NCI-H2107 treated with DMSO at 0.1 percent for 48 hours (cell line): Measurements from ENCODE around the gene RGL4.
"Not testable (repeated sequence)": the region's sequence is repeated elsewhere in the genome, so short reads cannot be mapped to it uniquely, and the experiment has no call there.

ENCODE experiments used
- DNase-seq: peaks from one replicate; lab custom pipeline; 2025; ENCODE audit not compliant: unreplicated experiment; lab: John Stamatoyannopoulos, UW

Gene RGL4, protein sequence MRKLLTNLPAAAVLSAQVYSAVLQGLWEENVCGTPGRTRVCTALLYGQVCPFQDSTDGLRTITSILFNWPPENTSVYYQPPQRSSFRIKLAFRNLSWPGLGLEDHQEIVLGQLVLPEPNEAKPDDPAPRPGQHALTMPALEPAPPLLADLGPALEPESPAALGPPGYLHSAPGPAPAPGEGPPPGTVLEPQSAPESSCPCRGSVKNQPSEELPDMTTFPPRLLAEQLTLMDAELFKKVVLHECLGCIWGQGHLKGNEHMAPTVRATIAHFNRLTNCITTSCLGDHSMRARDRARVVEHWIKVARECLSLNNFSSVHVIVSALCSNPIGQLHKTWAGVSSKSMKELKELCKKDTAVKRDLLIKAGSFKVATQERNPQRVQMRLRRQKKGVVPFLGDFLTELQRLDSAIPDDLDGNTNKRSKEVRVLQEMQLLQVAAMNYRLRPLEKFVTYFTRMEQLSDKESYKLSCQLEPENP

GRCh38 chr22:23690713-23691112 lies at the start of gene RGL4:
Gene RGL4 (plus strand): TSS chr22:23691013. CDS start chr22:23692031, 1,018 bp downstream.
- no peak for DNase-seq

- not testable (repeated sequence) for DNase-seq
Measured at GRCh38 chr22:23646526-23646925, 44.3 kb upstream of the RGL4 start.

GRCh38 chr22:23649071-23649501 lies 41.7 kb upstream of the RGL4 start:
- no peak for DNase-seq

- no peak for DNase-seq
Measured at GRCh38 chr22:23651676-23652075, 39.1 kb upstream of the RGL4 start.

DNA sequence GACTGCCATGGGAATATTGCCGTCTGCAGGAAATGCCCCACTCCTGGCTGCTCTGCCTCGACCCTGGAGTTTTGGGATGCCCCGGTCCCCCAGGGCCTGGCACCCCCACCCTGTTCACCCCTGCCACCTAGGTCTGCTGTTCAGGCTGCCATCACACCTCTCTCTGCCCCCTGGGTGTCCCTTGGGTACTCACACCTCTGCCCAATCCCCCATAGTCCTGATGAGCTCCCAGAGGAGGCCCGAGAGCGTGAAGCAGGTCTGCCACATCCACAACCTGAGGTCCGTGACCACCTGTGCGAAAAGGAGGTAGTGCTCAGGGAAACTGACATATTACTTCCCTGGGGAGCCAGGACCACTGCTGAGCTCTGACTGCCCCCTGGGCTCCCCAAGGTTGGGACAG lies 38.5 kb upstream of the RGL4 start:
- DNase-seq: no peak

- no peak for DNase-seq
Measured at GRCh38 chr22:23652711-23653110, 38.1 kb upstream of the RGL4 start.

- DNase-seq: no peak
Measured at GRCh38 chr22:23655891-23656475, 34.8 kb upstream of the RGL4 start.

- DNase-seq: no peak
Measured at GRCh38 chr22:23657727-23658126, 33.1 kb upstream of the RGL4 start.

DNA sequence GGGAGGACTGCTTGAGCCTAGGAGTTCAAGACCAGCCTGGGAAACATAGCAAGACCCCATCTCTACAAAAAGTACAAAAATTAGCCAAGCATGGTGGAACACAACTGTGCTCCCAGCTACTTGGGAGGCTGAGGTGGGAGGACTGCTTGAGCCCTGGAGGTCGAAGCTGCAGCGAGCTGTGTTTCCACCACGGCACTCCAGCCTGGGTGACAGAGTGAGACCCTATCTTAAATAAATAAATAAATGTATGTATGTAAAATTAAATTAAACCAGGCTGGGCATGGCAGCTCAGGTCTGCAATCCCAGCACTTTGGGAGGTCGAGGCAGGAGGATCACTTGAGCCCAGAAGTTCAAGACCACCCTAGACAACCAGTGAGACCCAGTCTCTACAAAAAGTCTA lies 30.4 kb upstream of the RGL4 start:
- not testable (repeated sequence) for DNase-seq

DNA sequence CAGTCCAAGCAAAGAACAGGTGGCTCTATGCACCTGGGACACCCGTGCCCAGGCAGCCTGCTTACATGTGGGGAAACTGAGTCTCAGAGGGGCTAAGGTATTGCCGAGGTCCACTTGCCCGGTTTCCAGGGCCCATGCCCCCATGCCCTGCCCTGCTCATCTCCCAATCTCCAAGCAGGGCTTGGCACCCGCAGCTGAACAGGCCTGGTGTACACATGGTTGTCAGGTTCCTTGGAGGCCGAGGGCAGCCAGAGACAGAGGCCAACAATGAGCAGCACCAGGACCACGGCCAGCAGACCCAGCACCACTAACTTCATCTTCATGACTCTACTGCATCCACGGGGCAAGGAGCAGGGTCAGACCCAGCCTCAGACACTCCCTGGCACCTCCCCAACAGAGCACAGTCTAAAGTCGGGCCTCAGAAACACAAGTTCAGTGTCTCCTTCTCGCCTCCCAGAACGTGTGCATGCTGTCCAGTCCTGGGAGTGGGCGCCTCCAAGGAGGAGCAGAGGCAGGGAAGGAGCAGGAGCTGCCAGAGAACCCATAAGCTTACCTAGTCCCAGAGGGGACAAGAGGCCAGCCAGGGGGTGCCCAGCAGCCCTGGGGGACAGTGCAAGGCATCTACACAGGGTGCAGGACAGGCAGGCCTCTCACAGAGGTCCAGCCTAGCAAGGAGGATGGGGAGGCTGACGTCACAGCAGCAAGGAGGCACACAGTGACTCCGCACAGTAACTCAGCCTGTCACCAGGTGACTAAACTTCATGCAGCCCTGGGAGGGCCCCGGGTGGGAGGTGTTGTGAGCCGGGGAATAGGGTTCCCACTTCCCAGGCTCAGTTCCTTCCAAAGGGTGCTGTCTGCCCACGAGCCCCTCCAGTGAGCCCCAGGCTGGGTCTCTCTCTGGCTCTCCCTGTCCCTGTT lies 20.2 kb upstream of the RGL4 start:
- DNase-seq: no peak

- DNase-seq: not testable (repeated sequence)
Measured at GRCh38 chr22:23671387-23671786, 19.4 kb upstream of the RGL4 start.

GRCh38 chr22:23672307-23673049 lies 18.3 kb upstream of the RGL4 start:
- not testable (repeated sequence) for DNase-seq

DNA sequence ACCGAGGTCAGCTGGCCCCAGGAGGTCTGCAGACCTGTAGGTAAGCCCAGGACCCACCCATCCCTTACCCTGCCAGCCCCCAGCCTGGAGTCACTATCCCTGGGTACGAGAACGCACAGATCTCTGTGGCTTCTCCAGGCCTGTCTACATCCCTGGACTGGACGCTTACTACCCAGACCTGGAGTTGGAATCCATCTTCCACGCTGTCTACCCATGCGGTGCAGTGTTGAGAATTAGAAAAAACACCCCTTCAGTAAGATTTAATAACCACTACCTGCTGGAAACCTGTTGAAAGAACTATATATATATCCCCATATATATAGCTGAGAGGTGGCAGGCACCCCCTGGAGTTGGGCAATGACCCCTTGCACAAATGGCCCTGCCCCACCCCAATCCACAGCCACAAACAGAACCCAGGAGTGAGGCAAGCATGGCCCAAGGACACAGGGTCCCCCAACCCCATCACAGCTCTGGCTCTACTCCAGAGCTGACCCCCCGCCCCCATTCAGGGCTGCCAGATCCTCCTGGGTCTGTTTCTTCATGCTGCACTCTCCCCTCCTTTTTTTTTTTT lies 17.7 kb upstream of the RGL4 start:
- DNase-seq: no peak

GRCh38 chr22:23673826-23674690 lies 16.8 kb upstream of the RGL4 start:
- no peak for DNase-seq

DNA sequence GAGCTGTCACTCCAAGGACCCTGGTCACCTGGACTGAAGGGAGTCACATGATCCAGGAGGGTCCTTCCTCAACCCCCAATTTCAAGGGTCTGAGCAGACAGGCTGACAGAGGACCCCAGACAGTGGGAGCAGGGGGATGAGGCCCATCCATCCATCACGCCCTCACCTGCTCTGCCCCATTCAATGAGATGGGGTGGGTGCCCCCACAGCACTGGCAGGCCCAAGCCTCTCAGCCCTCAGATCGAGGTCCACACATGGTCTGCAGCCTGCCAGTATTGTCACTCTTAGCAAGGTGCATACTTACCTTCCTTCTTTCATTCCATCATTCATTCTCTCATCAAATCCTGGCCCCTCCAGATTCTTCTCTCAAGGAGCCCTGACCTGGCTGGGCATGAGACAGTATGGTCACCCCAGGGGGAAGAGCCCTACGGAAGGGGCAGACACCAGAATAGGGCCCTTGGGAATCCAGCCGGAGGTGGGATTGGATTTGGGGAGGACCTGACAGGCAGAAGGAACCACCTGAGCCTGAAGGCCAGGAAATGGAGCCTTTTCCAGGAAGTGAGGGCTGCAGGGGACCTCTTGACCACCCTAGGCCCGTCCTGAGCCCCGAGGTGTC lies 15.8 kb upstream of the RGL4 start:
- not testable (repeated sequence) for DNase-seq

- no peak for DNase-seq
Measured at GRCh38 chr22:23675502-23676415, 15.1 kb upstream of the RGL4 start.

GRCh38 chr22:23676841-23677700 lies 13.7 kb upstream of the RGL4 start:
- DNase-seq: not testable (repeated sequence)
